Measurements from ENCODE around the gene KIAA0040.

The KIAA0040 gene

GRCh38 chr1:175169286-175170018 is 23.1 kb downstream of the KIAA0040 start:
- DNase-seq (ENCODE audit: low read depth): no peak

DNA sequence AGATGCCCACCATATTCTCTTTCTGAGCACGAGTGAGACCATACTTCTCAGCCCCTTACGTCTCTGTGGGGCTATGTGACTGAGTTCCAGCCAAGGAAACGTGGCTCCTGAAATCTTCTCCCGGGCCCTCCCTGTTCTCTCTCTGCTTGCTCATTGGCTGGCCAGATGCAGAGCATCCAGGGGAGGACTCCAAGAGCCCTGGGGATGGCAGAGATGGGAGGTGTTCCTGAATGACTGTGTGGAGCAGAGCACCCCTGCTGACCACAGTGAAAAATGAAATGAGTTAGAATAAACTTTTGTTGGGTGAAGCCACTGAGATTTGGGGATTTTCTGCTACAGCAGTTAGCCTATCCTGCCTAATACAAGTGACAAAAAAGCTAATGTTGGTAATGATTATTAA is 23.8 kb downstream of the KIAA0040 start:
- DNase-seq (ENCODE audit: low read depth): no peak

- DNase-seq (ENCODE audit: low read depth): no peak
Observed at GRCh38 chr1:175167861-175168260, 24.7 kb downstream of the KIAA0040 start.

DNA sequence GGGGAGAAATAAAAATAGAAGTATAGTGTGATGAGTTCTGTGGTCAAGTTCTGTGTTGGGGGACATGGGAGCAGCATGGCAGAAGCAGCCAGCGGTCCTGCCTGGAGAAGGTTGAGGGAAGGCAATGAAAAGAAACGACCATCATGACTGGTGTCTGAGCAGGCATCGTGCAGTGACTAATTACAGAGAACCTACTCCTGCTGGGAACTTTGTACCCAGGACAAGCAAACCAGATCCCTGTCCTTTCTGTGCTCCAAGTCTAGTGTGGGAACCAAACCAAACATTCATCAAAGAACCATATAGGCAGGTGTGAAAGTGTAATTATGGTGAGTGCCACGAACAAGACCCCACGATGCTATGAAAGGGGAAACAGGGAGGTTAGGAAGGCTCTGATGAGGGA is 25.8 kb downstream of the KIAA0040 start:
- no peak for DNase-seq (ENCODE audit: low read depth)

- DNase-seq (ENCODE audit: low read depth): no peak
Observed at GRCh38 chr1:175164751-175165150, 27.8 kb downstream of the KIAA0040 start.

GRCh38 chr1:175163702-175164101 is 28.9 kb downstream of the KIAA0040 start:
- no peak for DNase-seq (ENCODE audit: low read depth)

- no peak for DNase-seq (ENCODE audit: low read depth)
Observed at GRCh38 chr1:175162955-175163354, 29.6 kb downstream of the KIAA0040 start.

DNA sequence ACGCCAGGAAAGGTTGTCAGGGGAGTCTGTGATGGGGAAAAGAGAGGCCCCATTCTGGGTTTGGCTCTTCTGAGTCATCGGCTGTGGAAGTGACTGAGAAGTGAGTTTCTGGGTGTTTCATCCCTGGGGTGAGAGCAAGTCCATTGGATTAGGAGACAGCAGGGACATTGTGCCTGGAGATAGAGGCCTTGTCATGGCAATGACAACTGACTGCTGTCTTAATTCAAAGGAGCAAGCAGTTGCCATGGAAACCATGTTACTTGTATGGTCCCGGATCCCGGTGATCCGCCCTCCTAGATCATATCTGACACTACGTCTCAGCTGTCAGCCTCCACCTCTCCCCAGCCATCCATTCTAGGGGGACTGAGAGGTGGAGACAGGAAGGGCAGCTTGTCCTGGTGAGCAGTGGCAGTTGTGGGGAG is 34.4 kb downstream of the KIAA0040 start:
- DNase-seq (ENCODE audit: low read depth): no peak

DNA sequence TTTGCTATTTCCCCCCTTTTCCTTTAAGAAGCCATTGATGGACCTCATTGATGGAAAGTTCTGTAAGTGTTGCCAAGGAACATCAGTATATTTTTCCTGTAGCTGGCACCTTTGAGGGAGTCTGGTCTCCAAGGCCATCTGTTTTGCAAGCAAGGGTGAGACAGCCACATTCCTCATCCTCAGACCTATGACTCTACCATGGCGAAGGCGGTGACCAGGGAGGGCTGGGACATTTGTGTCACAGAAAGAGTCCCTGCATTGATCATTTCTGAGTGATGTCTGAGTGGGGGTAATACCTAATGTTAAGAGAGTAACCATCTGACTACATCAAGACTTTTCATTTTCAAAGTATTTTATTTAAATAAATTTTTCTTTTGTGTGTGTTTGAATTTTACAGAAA is 35.4 kb downstream of the KIAA0040 start:
- no peak for DNase-seq (ENCODE audit: low read depth)

GRCh38 chr1:175155936-175156335 is 36.6 kb downstream of the KIAA0040 start:
- DNase-seq (ENCODE audit: low read depth): no peak

GRCh38 chr1:175155473-175155856 is 37.1 kb downstream of the KIAA0040 start:
- no peak for DNase-seq (ENCODE audit: low read depth)

- peak; percentile 66 for DNase-seq (ENCODE audit: low read depth)
Observed at GRCh38 chr1:175154629-175155472, 37.7 kb downstream of the KIAA0040 start.

- peak; percentile 62 for DNase-seq (ENCODE audit: low read depth)
Observed at GRCh38 chr1:175152006-175152652, 40.4 kb downstream of the KIAA0040 start.

- no peak for DNase-seq (ENCODE audit: low read depth)
Observed at GRCh38 chr1:175150596-175151319, 41.8 kb downstream of the KIAA0040 start.

GRCh38 chr1:175148068-175148467 is 44.5 kb downstream of the KIAA0040 start:
- no peak for DNase-seq (ENCODE audit: low read depth)

GRCh38 chr1:175147569-175147968 is 45.0 kb downstream of the KIAA0040 start:
- DNase-seq (ENCODE audit: low read depth): no peak

DNA sequence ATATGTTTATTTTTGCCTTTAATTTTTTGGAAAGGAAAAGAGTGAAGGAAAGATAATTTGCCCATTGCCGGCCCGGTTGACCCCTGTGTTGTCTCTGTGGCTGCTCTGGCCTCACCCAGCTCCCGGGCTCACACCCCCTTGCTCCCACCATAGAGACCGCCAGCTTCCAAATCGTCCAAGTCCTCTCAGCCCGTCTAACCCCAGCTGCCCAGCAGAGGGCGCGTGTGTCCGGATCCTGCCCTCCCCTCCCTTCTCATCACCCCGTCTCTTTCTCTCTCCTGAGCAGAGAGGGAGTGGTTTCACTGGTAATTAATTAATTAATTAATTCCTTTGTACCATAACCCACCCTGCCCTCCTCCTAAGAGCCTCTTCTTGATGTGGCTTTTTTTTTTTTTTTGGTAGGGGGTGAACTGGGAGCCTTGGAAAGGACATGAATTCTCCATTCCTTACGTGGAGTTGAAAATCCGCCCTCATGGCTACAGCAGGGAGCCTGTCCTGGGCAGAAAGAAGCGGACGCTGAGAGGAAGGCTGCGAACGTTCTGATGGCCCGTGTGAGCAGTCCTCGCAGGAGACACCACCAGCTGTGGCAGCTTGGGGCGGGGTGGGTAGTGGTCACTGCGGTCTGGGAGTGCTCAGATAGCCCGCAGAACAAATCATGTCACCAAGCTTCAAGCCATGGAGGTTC is 45.9 kb downstream of the KIAA0040 start:
- DNase-seq (ENCODE audit: low read depth): peak; percentile 46

DNA sequence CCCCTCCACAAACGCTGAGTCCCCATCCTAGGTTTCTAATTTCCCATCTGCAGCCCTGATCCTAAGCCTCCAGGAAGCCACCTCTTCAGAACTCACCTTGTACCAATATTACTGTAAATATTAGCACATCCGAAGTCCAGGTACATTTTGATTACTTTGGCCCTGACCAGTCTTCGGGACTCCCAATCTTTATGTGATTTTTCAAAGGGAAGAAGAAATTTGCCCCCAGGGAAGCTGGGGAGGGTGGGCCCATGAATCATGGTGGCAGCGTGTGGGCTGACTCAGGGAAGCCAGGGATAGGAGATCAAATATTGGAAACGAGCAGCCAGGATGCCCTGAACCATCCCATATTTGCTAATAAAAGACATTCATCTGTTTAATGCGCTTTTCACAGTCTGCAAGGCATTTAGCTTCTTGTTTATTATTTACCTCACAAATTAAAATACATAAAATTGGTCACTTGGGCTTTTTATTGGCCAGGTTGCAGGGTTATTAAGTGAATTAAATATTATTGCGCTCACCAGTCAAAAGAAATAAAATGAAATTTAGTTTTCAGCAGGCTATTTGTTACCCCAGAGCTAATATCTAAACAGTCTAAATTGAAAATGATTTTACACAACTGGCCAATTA is 46.6 kb downstream of the KIAA0040 start:
- DNase-seq (ENCODE audit: low read depth): no peak

DNA sequence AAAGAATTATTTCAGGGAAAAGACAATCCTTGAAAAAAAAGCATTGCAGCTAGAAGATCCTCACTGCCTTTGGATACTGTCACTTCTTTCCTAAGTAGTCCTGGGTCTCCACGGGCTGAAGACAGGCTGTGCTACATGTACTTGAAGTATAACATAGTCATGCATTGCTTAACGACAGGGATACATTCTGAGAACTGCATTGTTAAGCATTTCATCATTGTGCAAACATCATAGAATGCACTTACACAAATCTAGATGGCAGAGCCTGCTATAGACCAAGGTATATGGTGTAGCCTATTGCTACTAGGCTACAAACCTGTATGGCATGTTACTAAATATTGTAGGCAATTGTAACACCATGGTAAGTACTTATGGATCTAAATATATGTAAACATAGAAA is 54.0 kb downstream of the KIAA0040 start:
- DNase-seq (ENCODE audit: low read depth): no peak

DNA sequence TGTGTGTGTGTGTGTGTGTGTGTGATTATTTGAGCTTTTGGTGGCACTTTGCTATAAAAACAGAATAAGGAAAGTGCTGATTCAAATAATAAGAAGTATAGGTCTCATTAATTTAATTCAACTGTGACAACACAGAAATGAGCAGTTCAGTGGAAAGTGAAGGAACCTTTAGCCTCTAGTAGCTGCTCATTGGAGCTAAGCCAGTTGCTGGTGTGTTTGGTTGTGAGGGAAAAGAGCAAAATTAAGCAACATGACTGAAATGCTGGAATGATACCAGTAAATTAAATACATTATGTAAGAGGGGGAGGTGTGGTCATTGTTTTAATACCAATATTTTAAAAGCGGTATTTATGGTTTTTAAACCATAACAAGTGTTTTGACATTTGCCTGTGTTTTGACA is 55.2 kb downstream of the KIAA0040 start:
- no peak for DNase-seq (ENCODE audit: low read depth)

DNA sequence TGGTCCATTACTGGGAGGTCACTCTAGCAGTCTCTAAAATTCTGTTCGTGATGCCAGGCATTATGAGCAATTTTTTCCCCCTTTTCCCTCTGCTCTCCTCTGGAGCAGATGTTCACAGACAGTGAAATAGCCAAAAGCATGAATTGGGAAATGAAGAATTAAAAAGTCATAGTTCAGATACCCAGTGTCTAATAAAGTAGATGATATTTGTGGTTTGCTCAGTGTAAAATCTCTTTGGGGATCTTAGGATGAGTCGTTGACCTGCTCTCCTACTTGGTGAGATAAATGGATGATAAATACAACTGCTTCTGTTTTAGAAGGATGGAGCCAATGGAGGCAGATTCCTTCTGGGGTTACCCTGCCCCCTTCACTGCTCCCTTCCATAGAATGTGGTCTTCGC is 56.3 kb downstream of the KIAA0040 start:
- no peak for DNase-seq (ENCODE audit: low read depth)

Data from stimulated activated CD8-positive, alpha-beta memory T cell treated with anti-CD3 and anti-CD28 coated beads, Interleukin-15, amount 100 ng/mL, for 1 hour (primary cell).